Frontal cortex (tissue), 4 donors: ENCODE data around the gene EPYC. TPM values are rescaled to one million over a fixed set of nuclear protein-coding genes. Genes with fewer than 3 reads are reported as not detected.

Experiments
- DNase-seq, 2 donors: peaks; one replicate each; pipeline ENCODE4 v3.0.0; 2012; ENCODE audit warnings: low spot score in 2 of 2
- FAIRE-seq: peaks from 2 replicates; lab custom pipeline; 2012; peaks lifted over from hg19 to GRCh38; lab: Jason Lieb, UNC
- total RNA-seq: library from RNA; depleted of rRNA; stranded (reverse); fragments of >200 nt; gene quantifications from one replicate; pipeline ENCODE4 v1.2.3, GENCODE V29; 2014
- donor health status: control.
- donor health status: control.
- donor health status: control.

Gene EPYC
- total RNA-seq, 1 donor from 2014 or later, result not detected

DNA sequence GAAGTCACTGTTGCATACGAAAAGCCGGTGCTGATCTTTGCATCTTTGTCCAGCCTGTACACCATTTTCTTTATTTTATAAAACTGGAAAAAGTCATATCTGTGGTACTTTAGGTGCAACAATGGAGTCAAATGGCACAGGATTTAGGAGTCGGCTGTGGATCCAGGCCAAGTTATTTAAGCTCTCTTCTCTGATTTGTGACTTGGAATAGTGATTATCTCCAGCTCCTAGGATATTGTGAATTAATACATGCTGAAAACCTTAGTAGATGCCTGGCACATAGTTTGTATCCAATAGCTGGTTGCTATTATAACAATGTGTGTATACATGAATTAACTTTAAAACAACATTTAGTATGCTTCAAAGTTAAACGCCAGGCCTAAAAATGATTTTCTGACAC is 43.6 kb downstream of the EPYC start:
- DNase-seq, result no peak
- no peak for FAIRE-seq

DNA sequence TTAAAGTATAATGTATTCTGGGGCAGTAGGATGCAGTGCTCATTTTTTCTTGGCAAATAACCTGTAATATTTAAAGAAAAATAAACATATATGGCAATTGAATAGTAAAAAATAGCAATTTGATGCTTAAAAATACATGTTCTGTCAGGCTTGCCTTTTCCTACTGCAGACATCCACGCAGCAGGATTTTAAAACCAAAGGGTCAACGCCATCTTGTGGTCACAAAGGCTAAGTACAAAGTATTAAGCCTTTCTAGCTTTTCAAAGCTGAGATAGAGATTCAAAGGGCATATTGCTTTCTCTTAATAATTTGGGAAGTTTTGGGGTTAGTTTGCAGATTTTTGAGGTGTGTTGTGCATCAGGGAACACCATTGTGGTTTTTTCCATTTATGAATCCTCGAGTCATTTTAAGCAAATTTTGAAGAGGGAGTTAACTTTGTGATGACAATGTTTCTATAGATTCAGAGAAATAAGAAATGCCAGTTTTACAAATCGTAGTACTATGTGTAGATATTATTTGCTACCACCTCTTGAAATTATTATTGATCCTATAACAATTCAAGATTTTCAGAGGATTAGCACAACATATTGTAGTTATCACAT is 45.1 kb downstream of the EPYC start:
- DNase-seq (no peak), FAIRE-seq (peak; percentile 75)

DNA sequence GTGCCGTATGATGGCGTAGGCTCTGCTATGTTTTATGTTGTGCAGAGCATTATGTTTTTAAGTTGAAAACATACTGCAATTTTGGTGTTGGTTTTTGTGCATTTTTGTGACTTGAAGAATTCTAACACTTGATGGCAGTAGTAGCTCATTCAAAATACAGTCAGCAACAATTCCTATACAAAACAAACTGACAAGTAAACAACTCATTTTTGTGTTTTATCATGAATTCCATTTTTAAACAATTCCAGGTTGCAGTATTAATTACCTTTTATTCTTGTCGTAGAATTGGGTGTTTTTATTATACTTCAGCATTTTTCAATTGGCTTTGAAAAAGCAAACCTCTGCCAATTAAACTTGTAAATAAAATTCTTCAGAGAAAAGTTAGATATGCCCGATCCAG is 45.7 kb downstream of the EPYC start:
- FAIRE-seq (no peak), DNase-seq (no peak)

DNA sequence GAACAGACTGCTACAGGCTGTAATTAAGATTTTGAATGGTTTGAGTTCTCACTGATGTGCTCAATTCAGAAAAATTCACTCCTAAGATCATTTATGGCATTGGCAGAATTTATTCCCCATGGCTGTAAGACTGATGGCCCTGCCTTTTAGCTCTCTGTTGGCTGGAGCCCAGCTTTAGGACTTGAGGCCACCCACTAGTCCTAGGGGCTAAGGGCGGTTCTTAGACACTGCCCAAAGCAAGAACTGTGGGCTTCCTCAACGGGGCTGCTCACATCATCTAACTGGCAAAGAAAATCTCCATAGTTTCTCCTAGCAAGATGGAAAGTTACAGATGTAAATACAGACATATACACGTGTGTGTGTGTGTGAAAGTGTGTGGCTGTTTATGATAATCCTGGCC is 46.4 kb downstream of the EPYC start:
- FAIRE-seq (no peak), DNase-seq (no peak)

DNA sequence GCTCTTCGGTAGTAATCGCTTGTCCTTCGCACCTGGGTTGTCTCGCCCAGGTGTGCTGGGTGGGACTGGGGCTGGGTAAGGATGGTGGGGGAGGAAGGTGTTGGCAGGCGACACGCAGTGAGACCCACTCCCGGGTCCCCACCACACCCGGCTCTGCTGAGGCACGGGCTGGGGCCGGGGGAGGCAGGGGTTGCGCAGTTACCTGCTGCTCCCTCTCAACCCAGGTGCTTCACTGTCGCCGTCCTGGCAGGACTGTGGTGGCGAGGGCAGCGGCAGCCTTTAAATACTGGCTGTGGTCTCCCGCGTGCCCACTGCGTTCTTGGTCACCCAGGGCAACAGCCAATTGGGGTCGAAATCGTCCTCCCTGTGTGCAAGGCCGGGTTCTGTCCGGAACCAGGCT is 49.9 kb downstream of the EPYC start, which contains the start of gene CCER1:
Gene CCER1, minus strand, starts transcription at position 256 of the 400 bp plus-strand sequence. CDS start 434 bp downstream, outside the sequence.
- no peak for FAIRE-seq
- no peak for DNase-seq

DNA sequence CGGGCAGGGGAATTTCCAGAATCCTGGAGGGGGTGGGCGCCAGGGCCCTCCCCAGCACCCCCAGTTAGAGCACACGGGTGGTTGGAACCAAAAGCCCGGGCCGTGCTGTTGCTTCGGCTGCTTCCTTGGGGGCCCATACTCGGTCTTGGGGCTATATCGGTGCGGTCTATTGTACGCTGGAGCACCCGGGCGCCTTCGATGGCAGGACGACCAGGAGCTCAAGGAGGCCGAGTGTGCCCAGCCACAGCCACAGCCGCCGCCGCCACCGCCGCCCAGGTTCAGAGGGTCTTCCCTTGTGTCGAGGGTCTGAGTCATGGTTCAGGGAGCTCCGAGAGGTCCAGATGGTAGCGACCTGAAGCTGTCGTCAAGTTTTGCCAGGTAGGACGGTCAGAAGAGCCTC is 50.3 kb downstream of the EPYC start:
- no peak for FAIRE-seq
- DNase-seq, result no peak

DNA sequence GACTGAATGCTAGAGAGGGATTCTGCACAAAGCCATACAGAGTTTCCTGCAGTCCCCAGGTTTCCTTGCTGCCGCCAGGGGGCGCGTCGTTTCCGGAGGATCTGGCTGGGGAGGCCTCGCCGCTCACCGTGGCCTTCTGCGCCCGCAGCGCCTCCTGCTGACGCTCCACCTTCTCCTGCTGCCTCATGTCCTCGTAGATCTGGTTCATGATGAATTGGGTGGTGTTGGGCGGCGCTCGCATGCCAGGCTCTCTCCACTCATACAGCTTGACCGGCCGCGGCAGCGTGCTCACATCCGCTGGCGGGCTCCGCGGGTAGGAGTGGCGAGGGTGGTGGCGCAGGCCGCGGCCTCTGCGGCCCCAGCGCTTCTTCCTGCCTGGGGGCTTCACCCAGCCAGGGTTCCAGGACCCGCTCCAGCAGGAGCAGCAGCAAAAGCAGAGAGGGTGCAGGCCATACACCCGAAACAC is 50.8 kb downstream of the EPYC start:
- no peak for DNase-seq

DNA sequence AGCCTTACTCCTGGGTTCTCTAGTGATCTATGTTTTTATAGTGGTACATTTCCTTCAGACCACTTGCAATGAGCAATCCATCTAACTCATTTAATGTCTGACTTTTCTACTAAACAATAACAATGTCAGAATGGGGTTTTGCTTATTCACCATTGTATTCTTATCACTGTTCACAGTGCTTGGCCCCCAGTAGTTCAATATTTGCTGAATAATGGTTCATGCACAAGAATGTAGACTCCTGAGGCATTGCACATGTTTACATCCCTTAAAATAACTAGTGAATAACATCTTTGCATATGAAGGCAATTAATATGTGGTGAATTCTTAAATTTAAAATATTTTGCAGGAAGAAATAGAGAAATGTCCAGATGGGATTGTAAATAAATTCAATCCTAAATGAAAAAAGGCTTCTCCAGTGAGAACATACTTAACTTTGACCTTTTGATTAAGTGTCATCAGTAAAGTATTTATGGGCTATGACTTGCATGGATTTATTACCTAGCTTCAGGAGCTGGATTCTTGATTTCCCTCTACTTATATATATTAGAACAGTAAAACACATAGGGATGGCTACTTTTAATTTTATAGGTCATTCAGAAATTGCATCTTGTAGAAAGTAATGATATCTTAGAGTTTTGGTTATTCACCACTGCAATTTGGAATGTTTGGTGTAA is 53.2 kb downstream of the EPYC start:
- no peak for DNase-seq
- FAIRE-seq, result no peak

More for the DNA sequence above, 50.8 kb downstream of the EPYC start:
- FAIRE-seq, result no peak

DNA sequence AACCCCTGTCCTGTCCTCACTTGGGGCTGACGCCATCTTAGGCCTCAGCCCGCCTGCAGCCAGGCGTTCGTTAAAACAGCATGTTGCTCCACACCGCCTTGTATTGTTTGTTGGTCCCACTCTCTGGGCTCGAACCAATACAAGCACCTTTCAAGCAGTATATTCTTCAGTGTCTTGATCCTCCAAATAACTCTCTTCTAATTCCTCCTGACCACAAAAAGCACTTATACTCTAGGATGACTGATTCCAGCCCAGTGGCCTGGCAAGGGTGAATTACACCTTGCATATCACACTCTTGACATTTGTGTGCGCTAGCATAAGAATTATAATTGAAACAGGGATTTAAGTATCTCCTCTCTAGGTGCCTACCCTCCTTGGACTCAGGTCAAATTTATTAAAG is 56.9 kb downstream of the EPYC start:
- DNase-seq (no peak), FAIRE-seq (no peak)

DNA sequence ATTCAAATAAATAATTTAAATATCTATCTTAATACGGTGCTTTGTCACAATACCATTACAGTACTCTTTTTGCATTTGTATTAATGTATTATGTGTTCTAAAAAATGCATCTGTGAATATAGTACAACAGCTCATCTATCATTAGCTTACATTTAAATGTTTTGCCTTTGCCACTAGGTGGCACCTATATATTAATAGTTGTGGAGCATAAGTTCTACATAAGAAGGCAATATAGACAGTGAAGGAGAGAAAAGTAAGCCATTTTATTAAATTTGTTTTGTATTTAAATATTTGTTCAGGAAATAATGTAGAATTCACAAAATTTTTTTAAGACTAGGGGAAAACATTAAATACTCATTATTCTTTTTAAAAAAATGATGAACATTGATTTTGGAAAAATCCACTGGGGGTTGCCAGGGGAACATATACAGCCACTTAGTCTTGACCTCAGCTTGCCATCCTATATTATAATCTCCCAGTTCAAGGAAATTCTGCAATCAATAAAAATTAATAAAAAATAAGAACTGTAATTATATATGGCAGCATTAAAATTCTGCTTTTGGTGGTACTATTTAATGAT is 59.6 kb downstream of the EPYC start:
- peak; percentile 95 for FAIRE-seq

DNA sequence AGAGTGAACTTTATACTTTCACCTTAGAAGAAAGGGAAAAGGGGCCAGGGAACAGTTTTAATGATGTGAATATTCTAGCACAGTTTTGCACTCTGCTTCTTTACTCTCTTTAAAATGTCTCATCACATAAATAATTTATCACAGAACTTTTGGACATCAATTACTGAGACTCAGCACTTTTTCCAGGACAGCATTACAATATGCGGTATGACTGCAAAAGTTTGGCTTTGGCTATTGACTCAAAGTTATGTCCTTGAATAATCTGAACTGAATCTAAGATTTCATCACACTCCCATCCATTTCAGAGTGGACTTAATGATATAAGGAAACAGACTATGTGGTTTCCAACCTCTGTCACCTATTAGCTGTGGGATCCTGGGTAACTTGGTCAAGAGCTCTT is 61.5 kb downstream of the EPYC start:
- FAIRE-seq (no peak), DNase-seq (no peak)

More for the DNA sequence above, 59.6 kb downstream of the EPYC start:
- DNase-seq, result no peak

DNA sequence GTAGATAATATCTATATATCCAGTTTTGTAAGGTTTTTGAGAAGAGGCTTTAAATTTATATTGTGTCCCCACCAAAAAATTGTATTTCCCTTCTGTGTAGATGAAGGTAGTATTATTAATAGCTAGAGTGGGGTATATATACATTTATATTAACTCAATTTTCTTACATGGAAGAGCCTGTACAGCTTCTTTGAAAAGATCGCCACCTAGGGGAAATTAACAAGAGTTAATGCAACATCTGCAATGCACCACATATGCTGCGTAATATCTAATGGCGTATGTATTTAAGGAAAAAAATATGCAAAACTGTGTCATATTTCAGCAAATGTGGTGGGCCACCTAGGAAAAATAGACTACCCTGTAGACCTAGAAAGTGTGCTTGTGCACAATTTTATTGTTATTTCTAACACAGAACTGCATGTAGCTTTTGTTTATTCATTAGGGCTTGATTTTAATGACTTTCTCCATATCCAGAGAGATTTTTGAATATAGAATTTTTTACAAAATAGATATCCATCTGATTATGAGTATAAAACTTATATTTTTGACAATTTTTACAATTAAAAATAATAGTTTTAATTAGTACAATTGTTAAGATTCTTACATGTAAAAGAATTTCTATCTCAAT is 63.8 kb downstream of the EPYC start:
- FAIRE-seq (peak; percentile 77), DNase-seq (no peak)

DNA sequence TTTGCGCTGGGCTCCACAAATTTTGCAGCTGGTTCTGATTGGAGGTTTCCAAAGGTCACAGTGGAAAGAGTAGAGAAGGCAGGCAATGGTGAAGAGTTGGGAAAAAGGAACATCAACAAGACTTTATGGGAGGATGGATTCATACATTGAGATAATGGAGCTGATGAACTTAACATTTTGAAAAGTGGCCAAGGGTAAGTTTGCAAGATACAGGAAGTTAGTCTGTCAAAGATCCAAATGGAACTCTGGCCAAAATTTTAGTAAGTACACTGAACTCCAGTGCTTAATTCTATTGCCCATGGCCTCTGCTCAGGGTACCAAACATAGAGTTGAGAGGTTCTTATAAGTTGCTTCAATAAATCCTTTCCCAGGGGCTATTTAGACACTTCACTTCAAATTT is 65.4 kb downstream of the EPYC start:
- DNase-seq (no peak), FAIRE-seq (no peak)

DNA sequence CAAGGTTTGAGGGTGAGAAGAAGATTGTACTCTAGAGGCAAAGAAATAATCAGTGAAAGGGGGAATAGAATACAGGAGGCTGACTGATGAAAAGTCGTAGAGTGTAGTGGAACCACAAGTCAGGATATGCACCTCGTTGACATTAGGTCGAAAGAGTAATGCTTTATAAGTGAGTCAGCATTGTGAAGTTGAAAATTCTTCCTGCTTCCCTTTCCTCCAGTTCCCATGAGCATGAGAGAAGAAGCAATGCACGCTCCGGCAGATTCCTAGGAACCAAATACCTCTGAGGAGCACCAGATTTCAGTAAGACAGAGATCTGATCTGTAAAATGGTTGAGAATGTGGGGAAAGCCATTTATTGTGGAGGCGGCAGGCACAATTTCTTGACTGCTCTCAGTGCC is 66.3 kb downstream of the EPYC start:
- no peak for FAIRE-seq

DNA sequence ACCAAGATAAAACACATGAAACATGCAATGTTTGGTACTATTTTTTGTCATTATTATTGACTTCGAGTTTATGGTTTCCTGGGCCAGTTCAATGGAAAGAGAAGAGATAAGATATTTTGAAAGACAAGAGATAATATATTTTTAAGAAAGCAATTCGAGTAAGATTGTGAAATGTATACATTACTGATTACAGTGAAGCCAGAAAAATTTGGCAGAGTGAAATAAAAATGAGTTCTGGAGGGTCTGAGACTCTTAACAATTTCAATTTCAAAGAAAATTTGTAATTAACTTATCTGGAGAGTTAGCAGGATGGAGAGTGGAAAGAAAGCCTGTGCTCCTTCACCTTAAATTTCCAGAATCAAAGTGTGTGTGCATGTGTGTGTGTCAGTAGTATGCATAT is 67.1 kb downstream of the EPYC start:
- FAIRE-seq (no peak), DNase-seq (no peak)

More for the DNA sequence above, 66.3 kb downstream of the EPYC start:
- DNase-seq, result no peak

DNA sequence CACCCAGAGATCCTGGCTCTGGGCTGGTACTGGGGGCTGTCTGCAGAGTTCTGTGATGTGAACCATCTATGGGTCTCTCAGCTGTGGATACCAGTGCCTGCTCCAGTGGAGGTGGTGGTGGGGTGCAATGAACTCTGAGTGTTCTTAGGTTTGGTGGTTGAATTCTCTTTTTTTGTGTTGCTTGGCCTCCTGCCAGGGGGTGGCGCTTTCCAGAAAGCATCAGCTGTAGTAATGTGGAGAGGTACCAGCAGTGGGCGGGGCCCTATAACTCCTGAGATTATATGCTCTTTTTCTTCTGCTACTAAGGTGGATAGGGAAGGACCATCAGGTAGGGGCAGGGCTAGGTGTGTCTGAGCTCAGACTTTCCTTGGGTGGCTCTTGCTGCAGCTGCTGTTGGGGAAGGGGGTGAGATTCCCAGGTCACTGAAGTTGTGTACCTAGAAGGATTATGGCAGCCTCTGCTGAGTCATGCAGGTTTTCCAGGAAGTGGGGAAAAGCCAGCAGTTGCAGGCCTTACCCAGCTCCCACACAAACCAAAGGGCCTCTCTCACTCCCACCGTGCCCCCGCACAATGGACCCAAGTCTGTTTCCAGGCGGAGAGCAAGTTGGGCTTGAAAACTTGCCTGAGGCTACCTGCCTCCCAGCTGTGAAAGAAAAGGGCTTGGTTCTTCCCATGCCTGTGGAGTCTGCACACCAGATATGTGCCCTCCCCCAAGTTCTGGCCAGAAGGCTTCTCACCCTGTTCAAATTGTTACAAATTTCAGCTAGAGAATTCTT is 68.4 kb downstream of the EPYC start:
- DNase-seq, result no peak
- no peak for FAIRE-seq

DNA sequence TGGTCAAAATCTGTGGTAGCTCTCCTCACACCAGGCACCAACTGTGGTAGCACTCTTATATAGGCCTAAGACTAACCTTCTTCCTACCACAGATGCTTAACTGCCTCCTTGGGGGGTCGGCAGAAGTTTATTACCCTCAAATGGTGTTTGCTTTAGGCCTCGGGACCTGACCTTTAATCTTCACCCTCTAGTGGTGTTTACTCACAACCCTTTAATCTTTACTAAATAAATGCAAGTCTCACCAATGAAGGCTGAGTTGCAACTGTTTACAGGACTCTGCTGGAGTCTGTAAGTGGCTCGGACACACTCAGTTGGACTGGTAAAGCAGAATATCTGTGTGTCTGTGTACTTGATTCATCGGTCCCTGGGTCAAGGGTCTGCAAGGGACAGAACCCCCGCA is 79.2 kb downstream of the EPYC start:
- no peak for FAIRE-seq
- DNase-seq, result no peak

DNA sequence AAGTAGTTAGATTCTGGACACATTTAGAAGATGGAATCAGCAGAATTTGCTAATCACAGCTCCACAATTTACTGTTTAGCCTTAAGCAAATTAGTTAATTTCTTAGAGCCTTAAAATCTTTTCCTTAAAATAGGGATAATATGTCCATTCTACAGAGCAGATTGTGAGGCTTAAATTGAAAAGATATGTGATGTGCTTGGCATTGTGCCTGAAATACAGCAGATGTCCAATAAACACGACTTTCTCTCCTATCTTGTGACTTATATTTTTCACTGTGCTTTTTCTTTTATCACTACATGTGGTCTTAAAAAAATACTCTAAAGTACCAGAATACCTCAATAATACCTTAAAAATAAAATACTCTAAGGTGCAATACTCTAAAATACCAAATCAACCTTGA is 80.4 kb downstream of the EPYC start:
- FAIRE-seq (no peak), DNase-seq (no peak)

DNA sequence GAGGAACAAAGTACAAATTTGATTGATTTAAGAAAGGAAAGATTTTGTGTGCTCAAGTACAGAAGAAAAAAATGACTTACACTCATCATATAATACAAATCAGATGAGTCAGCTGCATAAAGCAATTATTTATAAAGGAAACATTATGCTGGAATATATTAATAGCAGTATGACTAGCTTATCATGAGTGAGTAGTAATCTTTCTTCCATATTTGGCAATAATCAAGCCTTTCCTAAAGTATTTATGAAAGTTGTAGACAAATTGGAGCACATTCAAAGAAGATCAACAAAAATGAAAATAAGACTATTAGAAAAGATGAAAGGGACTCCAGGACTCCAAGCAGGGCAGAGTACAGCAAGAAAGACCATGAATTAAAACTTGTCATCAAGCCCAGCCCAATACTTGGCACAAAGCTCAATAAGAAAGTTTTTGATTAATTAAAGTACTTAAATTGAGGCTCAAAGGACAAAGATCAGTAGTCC is 82.6 kb downstream of the EPYC start:
- DNase-seq (no peak), FAIRE-seq (no peak)

DNA sequence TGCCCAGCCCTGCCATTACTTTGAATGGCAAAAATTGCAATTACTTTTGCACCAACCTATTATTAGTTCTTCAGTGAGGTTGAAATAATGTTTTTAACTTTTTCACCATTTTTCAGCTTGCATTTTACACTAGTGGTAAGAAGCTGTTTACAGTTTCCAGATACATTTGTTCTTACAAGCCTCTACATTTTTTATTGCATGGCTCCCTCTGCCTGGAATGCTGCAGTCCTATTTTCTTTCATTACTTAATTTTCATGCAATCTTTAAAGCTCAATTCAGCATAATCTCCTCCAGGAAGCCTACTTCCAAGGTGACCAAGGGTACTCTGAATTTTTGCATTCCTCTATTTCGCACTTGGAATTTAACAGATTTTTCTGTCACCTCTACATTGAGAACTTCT is 83.2 kb downstream of the EPYC start:
- FAIRE-seq, result no peak
- no peak for DNase-seq
